ENCODE measurements around the gene SLC22A16.
"Not testable (repeated sequence)": the region's sequence is repeated elsewhere in the genome, so short reads cannot be mapped to it uniquely, and the experiment has no call there.

Gene SLC22A16

DNA sequence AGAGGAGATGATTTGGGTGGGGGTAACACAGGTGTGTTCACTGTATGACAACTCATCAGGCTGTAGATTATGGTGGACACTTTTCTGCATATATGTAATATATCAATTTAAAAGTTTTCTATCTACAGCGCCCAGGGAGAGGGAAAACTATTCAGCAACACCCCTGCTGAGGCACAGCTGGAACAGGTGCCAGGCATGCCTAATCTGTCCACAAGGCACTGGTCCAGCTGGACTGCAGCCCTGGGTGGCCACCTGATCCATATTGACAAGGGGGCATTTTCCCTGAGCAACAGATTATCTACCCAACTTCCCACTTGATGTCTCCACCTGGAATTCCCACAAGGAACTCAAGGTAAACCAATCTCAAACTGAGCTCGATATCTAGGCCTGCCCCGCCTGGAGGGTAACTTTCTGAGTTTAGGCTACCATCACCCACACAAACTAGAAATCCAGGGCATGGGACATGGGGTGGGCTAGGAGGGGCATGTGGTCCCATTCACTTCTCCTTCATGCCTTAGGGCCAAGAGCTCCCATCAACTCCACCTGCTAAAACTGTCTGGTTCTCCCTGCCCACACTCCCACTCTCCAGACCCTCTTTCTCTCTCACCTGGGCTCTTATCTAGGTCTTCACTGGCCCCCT is 4.6 kb downstream of the SLC22A16 start:
- Histone ChIP-seq H3K27me3 (ENCODE audit: control insufficient read depth, insufficient read depth, low read length) (peaks cover 14% of the 10 kb centered on the region), H3K9ac (ENCODE audit: low read depth, low read length) (no peak overlapping the region), H3K36me3 (ENCODE audit: control insufficient read depth, insufficient read depth, low read length) (no peaks in the 10 kb centered on the region), H3K4me1 (ENCODE audit: control insufficient read depth, insufficient read depth, low read length) (no peaks in the 10 kb centered on the region), H3K9me3 (ENCODE audit: control insufficient read depth, insufficient read depth, low read length) (no peaks in the 10 kb centered on the region; the same call in 1 of the 2 replicates), H3K27ac (ENCODE audit: low read depth, low read length) (no peak overlapping the region), H3K4me3 (ENCODE audit: low read depth, low read length) (no peak overlapping the region)

- no peaks in the 10 kb centered on the region; the same call in 1 of the 2 replicates for H3K9me3 ChIP-seq (ENCODE audit: control insufficient read depth, insufficient read depth, low read length)
- no peak overlapping the region for H3K27ac ChIP-seq (ENCODE audit: low read depth, low read length)
- no peak overlapping the region for H3K9ac ChIP-seq (ENCODE audit: low read depth, low read length)
- H3K4me1 ChIP-seq (ENCODE audit: control insufficient read depth, insufficient read depth, low read length): no peaks in the 10 kb centered on the region
- no peaks in the 10 kb centered on the region for H3K36me3 ChIP-seq (ENCODE audit: control insufficient read depth, insufficient read depth, low read length)
- no peaks in the 10 kb centered on the region for H3K27me3 ChIP-seq (ENCODE audit: control insufficient read depth, insufficient read depth, low read length)
- H3K4me3 ChIP-seq (ENCODE audit: low read depth, low read length): no peak overlapping the region
Measured at GRCh38 chr6:110468731-110469130, 7.7 kb downstream of the SLC22A16 start.

- H3K9me3 ChIP-seq (ENCODE audit: control insufficient read depth, insufficient read depth, low read length): no peaks in the 10 kb centered on the region; the same call in 1 of the 2 replicates
- no peaks in the 10 kb centered on the region for H3K36me3 ChIP-seq (ENCODE audit: control insufficient read depth, insufficient read depth, low read length)
- no peaks in the 10 kb centered on the region for H3K27me3 ChIP-seq (ENCODE audit: control insufficient read depth, insufficient read depth, low read length)
- H3K27ac ChIP-seq (ENCODE audit: low read depth, low read length): no peak overlapping the region
- H3K9ac ChIP-seq (ENCODE audit: low read depth, low read length): no peak overlapping the region
- H3K4me3 ChIP-seq (ENCODE audit: low read depth, low read length): no peak overlapping the region
- no peaks in the 10 kb centered on the region for H3K4me1 ChIP-seq (ENCODE audit: control insufficient read depth, insufficient read depth, low read length)
Measured at GRCh38 chr6:110467566-110468140, 8.8 kb downstream of the SLC22A16 start.

GRCh38 chr6:110462884-110463481 is 13.4 kb downstream of the SLC22A16 start:
- Histone ChIP-seq H3K9me3 (ENCODE audit: control insufficient read depth, insufficient read depth, low read length) (no peaks in the 10 kb centered on the region; the same call in 1 of the 2 replicates), H3K27me3 (ENCODE audit: control insufficient read depth, insufficient read depth, low read length) (no peaks in the 10 kb centered on the region), H3K4me3 (ENCODE audit: low read depth, low read length) (no peak overlapping the region), H3K9ac (ENCODE audit: low read depth, low read length) (no peak overlapping the region), H3K36me3 (ENCODE audit: control insufficient read depth, insufficient read depth, low read length) (no peaks in the 10 kb centered on the region), H3K4me1 (ENCODE audit: control insufficient read depth, insufficient read depth, low read length) (no peaks in the 10 kb centered on the region), H3K27ac (ENCODE audit: low read depth, low read length) (no peak overlapping the region)

GRCh38 chr6:110461376-110461775 is 15.0 kb downstream of the SLC22A16 start:
- Histone ChIP-seq H3K9ac (ENCODE audit: low read depth, low read length) (no peak overlapping the region), H3K9me3 (ENCODE audit: control insufficient read depth, insufficient read depth, low read length) (no peaks in the 10 kb centered on the region; the same call in 1 of the 2 replicates), H3K36me3 (ENCODE audit: control insufficient read depth, insufficient read depth, low read length) (no peaks in the 10 kb centered on the region), H3K27ac (ENCODE audit: low read depth, low read length) (no peak overlapping the region), H3K4me3 (ENCODE audit: low read depth, low read length) (no peak overlapping the region), H3K27me3 (ENCODE audit: control insufficient read depth, insufficient read depth, low read length) (no peaks in the 10 kb centered on the region), H3K4me1 (ENCODE audit: control insufficient read depth, insufficient read depth, low read length) (no peaks in the 10 kb centered on the region)

DNA sequence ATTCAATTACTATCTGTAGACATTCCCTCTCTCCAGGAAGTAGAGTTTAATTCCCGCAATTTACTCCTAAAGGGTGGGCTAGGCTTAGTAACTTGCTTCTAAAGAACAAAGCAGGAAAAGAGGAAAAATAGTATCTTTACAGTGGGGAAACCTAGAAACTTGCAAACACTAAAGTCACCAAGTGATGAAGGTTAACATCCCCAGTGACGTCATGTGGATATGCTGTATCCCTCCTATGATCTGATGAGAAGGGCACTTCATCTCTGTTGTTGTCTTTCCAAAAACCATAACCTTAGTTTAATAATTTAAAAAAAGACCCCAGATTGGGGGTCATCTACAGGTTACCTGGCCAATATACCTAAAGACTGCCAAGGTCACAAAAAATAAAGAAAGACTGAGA is 17.3 kb downstream of the SLC22A16 start:
- H3K4me3 ChIP-seq (ENCODE audit: low read depth, low read length): no peak overlapping the region
- no peaks in the 10 kb centered on the region; the same call in 1 of the 2 replicates for H3K9me3 ChIP-seq (ENCODE audit: control insufficient read depth, insufficient read depth, low read length)
- 0 out of 2 replicates have a peak, but pooled peaks cover 4% of the 10 kb centered on the region for H3K4me1 ChIP-seq (ENCODE audit: control insufficient read depth, insufficient read depth, low read length)
- H3K36me3 ChIP-seq (ENCODE audit: control insufficient read depth, insufficient read depth, low read length): no peaks in the 10 kb centered on the region
- H3K9ac ChIP-seq (ENCODE audit: low read depth, low read length): no peak overlapping the region
- H3K27me3 ChIP-seq (ENCODE audit: control insufficient read depth, insufficient read depth, low read length): no peaks in the 10 kb centered on the region
- H3K27ac ChIP-seq (ENCODE audit: low read depth, low read length): no peak overlapping the region

DNA sequence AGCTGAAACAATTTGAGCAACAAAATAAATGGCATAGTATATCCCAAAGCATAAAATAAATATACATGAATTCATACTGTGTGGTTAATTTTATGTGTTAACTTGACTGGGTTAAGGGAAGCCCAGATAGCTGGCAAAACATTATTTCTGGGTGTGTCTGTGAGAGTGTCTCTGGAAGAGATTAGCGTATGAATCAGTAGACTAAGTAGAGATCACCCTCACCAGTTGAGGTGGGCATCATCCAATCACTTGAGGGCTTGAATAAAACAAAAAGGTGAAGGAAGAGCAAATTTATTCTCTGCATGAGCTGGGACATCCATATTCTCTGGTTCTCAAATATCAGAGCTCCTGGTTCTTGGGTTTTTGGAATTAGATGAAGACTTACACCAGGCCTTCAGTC is 17.9 kb downstream of the SLC22A16 start:
- Histone ChIP-seq H3K4me1 (ENCODE audit: control insufficient read depth, insufficient read depth, low read length) (0 out of 2 replicates have a peak, but pooled peaks cover 4% of the 10 kb centered on the region), H3K27ac (ENCODE audit: low read depth, low read length) (no peak overlapping the region), H3K9me3 (ENCODE audit: control insufficient read depth, insufficient read depth, low read length) (no peaks in the 10 kb centered on the region; the same call in 1 of the 2 replicates), H3K4me3 (ENCODE audit: low read depth, low read length) (no peak overlapping the region), H3K9ac (ENCODE audit: low read depth, low read length) (no peak overlapping the region), H3K36me3 (ENCODE audit: control insufficient read depth, insufficient read depth, low read length) (no peaks in the 10 kb centered on the region), H3K27me3 (ENCODE audit: control insufficient read depth, insufficient read depth, low read length) (no peaks in the 10 kb centered on the region)

GRCh38 chr6:110457567-110458175 is 18.7 kb downstream of the SLC22A16 start:
- H3K9me3 ChIP-seq (ENCODE audit: control insufficient read depth, insufficient read depth, low read length): not testable (repeated sequence)

GRCh38 chr6:110456694-110457093 is 19.7 kb downstream of the SLC22A16 start:
- Histone ChIP-seq H3K27ac (ENCODE audit: low read depth, low read length) (no peak overlapping the region), H3K9ac (ENCODE audit: low read depth, low read length) (no peak overlapping the region), H3K27me3 (ENCODE audit: control insufficient read depth, insufficient read depth, low read length) (no peaks in the 10 kb centered on the region), H3K36me3 (ENCODE audit: control insufficient read depth, insufficient read depth, low read length) (no peaks in the 10 kb centered on the region), H3K4me3 (ENCODE audit: low read depth, low read length) (no peak overlapping the region), H3K4me1 (ENCODE audit: control insufficient read depth, insufficient read depth, low read length) (0 out of 2 replicates have a peak, but pooled peaks cover 4% of the 10 kb centered on the region), H3K9me3 (ENCODE audit: control insufficient read depth, insufficient read depth, low read length) (no peaks in the 10 kb centered on the region)

More at GRCh38 chr6:110457567-110458175, 18.7 kb downstream of the SLC22A16 start:
- not testable (repeated sequence) for H3K27me3 ChIP-seq (ENCODE audit: control insufficient read depth, insufficient read depth, low read length); H3K9ac ChIP-seq (ENCODE audit: low read depth, low read length); H3K4me3 ChIP-seq (ENCODE audit: low read depth, low read length); H3K27ac ChIP-seq (ENCODE audit: low read depth, low read length); H3K36me3 ChIP-seq (ENCODE audit: control insufficient read depth, insufficient read depth, low read length); H3K4me1 ChIP-seq (ENCODE audit: control insufficient read depth, insufficient read depth, low read length)

DNA sequence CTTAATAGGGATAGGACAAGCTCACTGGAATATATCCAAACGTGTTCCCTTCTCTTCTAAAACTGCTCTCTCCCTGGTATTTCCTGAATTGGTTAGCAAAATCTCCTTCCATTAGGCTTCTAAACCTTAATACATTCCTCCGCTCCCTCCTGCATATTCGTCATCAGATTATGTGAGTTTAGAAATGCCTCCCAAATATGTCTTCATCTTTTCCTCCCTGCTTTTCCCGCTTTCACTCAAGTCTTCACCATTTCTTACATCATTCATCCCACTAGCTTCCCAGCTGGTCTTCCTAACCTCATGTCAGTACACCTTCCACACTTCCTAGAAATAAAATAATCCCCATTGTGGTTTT is 26.9 kb downstream of the SLC22A16 start:
- Histone ChIP-seq H3K4me1 (ENCODE audit: control insufficient read depth, insufficient read depth, low read length) (no peaks in the 10 kb centered on the region), H3K4me3 (ENCODE audit: low read depth, low read length) (no peak overlapping the region), H3K27ac (ENCODE audit: low read depth, low read length) (no peak overlapping the region), H3K36me3 (ENCODE audit: control insufficient read depth, insufficient read depth, low read length) (no peaks in the 10 kb centered on the region), H3K27me3 (ENCODE audit: control insufficient read depth, insufficient read depth, low read length) (no peaks in the 10 kb centered on the region), H3K9me3 (ENCODE audit: control insufficient read depth, insufficient read depth, low read length) (no peaks in the 10 kb centered on the region), H3K9ac (ENCODE audit: low read depth, low read length) (no peak overlapping the region)

Data from HUES48 (cell line).